CD4-positive, alpha-beta T cell treated with Interleukin-6 at 100 ng/mL for 8 hours (primary cell): ENCODE measurements around the gene APOC4.
A peak's percentile ranks its signal among the peaks of the same experiment; 100 is the strongest.
"Not testable (repeated sequence)": the region's sequence is repeated elsewhere in the genome, so short reads cannot be mapped to it uniquely, and the experiment has no call there.

Experiments used
- DNase-seq: peaks from one replicate; pipeline ENCODE4 v3.0.0-alpha.2; 2020; ENCODE audit warnings: mixed read lengths, low spot score

APOC4 gene

GRCh38 chr19:44914433-44915206 lies 27.4 kb upstream of the APOC4 start, which contains the start of gene APOC1:
TSS of gene APOC1 (plus strand) at chr19:44914608. CDS start at chr19:44914892, 284 bp downstream.
- peak; percentile 74 for DNase-seq

DNA sequence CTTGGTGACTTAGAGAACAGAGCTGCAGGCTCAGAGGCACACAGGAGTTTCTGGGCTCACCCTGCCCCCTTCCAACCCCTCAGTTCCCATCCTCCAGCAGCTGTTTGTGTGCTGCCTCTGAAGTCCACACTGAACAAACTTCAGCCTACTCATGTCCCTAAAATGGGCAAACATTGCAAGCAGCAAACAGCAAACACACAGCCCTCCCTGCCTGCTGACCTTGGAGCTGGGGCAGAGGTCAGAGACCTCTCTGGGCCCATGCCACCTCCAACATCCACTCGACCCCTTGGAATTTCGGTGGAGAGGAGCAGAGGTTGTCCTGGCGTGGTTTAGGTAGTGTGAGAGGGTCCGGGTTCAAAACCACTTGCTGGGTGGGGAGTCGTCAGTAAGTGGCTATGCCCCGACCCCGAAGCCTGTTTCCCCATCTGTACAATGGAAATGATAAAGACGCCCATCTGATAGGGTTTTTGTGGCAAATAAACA lies 17.8 kb upstream of the APOC4 start:
- DNase-seq, result no peak

DNA sequence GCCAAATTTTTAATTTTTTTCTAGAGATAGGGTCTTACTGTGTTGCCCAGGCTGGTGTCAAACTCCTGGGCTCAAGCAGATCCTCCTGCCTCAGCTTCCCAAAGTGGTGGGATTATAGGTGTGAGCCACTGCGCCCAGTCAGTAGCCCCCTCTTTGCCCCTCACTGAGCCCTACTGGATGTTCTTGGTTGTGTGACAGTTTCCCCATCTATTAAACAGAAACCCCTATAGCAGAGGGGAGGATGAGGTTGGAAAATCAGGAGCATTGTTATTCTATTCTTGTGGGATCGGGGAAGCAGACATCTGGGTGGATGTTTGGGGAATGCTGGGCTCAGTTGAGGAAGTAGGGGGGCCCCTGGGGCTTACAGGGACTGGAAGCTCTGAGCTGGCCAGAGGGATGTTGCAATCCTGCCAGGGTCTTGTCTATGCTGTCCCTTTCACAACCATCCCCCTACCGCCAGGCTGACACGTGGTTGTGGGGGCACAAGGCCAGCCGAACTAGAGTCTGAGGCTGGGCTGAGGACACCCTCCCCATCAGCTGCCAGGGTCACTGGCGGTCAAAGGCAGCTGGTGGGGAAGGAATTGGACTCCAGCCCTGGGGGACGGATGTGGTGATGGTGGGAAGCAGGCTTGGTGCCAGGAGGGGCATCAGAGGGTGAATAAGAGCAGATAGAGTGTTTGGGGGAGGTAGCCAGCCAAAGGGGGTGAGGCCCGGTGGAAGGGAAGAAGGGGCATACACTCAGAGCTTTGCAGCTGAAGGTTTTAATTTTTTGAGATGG lies 16.7 kb upstream of the APOC4 start:
- DNase-seq, result no peak

GRCh38 chr19:44926245-44927077 lies 15.6 kb upstream of the APOC4 start:
- DNase-seq, result not testable (repeated sequence)

DNA sequence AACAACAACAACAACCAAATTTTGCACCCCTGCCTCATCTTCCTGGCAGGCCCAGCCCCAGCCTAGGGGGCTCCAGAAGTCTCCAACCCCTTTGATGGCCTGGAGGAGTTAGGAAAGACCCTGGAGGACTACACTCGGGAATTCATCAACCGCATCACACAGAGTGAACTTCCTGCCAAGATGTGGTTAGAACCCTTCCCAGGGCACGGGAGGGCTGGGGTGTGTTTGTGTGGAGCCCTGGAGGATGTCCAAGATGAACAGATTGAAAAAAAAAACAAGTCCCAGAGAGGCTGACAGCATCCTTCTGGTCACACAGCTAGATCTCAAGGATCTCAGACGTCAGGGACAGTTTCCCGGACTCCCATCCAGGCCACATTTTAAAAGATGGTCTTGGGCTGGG lies 14.3 kb upstream of the APOC4 start:
- no peak for DNase-seq

GRCh38 chr19:44930088-44930487 lies 11.9 kb upstream of the APOC4 start:
- DNase-seq, result no peak

DNA sequence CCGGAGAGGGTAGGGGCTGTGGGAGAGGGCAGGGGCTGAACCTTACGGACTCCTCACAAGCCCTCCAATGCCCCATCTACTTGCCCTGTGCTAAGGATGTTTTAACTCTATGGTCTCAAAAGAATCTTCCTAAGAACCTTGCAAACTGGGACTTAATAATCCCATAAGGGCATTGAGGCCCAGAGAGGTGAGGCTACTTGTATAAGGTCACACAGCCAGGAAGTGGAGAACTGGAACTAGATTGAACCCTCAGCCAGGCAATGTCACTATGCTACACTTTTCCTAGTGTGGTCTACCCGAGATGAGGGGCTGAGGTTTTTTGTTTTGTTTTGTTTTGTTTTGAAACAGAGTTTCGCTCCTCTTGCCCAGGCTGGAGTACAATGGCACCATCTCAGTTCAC lies 10.5 kb upstream of the APOC4 start:
- DNase-seq, result no peak

DNA sequence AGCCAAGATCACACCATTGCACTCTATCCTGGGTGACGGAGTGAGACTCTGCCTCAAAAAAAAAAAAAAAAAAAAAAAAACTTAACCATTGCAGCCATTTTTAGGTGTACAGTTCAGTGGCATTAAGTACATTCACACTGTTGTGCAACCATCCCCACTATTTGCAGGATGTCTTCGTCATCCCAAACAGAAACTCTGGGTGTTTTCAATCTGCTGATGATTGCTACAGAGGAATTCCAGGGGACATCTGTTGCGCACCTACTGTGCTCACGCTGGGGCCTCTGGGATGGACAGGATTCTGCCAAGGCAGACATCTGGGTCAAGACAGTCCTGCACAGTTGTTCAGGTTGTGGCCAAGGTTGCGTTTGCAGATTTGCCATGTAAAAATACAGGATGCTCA lies 2.4 kb upstream of the APOC4 start:
- no peak for DNase-seq

DNA sequence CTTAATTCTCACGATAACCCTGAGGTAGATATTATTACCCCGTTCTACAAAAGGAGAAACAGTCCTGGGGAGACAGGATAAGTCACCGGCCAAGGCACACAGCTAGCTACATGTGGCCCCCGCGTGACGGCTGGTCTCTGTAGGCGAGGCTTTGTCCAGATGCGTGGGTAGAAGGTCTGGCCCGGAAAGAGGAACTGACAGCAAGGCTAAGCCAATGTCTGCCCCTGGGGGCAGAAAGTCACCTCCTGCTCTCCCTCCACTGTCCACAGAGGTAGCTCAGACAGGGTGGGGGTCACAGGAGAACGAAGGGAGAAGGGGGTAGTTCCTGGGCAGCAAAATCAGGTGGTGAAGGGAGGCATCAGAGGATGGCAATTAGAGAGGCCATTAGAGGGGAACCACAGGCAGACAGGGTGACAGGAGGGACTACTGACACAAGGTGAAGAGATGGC lies 1.8 kb downstream of the APOC4 start:
- no peak for DNase-seq

DNA sequence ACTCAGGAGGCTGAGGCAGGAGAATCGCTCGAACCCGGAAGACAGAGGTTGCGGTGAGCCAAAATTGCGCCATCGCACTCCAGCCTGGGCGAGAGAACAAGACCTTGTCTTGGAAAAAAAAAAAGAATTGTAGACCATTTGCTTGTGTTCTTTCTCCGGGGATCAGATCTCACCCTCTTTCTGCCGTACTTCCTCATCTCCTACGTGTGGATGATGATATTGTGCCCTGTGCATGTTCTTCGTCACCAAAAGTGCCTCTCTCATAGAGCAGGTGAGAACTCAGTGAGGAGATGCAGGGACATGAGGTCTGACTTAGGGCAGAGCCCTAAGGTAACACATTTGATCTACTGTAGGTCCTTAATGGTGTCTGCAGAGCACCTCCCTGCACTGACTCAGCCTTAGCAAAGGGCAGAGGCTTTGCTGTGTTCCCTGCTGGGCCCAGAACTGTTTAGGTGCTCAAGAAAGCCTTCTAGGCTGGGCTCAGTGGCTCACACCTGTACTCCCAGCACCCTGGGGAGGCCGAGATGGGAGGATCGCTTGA lies 5.1 kb downstream of the APOC4 start:
- no peak for DNase-seq

- DNase-seq, result no peak
Measured at GRCh38 chr19:44948237-44948636, 6.2 kb downstream of the APOC4 start.

GRCh38 chr19:44948763-44949374 lies 6.8 kb downstream of the APOC4 start:
- DNase-seq, result no peak

DNA sequence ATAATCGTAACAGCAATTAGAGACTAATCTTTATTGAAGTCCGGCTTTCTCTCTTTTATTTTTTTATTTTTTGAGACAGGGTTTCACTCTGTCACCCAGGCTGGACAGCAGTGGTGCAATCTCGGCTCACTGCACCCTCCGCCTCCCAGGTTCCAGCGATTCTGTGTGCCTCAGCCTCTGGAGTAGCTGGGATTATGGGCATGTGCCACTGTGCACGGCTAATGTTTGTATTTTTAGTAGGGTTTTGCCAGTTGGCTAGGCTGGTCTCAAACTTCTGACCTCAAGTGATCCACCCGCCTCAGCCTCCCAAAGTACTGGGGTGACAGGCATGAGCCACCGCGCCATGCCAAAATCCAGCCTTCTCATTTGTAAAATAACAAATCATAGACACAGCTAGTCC lies 7.5 kb downstream of the APOC4 start:
- no peak for DNase-seq

GRCh38 chr19:44951179-44952159 lies 9.4 kb downstream of the APOC4 start:
- peak; percentile 76 for DNase-seq

- no peak for DNase-seq
Measured at GRCh38 chr19:44954278-44954648, 12.2 kb downstream of the APOC4 start.

DNA sequence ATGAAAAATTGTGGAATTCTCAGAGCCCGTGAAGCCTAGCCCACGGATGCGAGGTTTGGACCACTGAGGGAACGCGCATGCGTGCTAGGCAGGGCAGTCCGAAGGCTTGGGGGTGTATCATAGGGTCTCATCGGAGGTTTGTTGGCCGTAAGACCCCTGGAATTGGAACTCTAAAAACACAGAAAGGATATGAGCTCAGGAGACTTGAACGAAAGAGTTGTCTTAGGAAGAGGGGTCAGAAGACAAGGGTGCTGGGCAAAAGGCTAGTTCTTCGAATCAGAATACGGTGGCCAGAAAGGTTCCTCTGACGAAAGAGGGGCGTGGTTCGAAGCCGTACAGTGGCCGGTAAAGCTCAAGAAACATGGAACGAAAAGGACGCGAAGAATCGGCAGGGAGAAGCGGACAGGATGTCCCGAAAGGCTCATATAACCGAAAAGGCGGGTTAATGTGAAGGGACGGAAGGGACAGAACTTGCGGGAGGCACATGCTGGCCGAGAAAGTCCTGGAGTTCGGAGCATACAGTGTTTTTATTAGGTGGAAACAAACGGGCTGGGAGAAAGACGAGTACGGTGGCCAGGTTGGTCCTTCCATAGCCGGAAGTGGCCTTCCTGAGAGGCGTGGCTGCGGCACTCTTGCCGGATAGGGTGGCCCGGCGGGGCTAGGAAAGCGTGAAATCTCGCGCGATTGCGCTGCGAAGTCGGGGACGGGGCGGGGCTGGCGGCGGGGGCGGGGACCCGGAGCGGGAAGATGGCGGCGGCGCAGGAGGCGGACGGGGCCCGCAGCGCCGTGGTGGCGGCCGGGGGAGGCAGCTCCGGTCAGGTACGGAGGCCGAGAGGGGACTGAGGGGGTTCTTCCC lies 12.8 kb downstream of the APOC4 start, which contains the start of gene CLPTM1:
CLPTM1 (plus strand) TSS at position 732 of the 856 bp plus-strand sequence; CDS start at position 748, 16 bp downstream.
- DNase-seq, result peak; percentile 95

DNA sequence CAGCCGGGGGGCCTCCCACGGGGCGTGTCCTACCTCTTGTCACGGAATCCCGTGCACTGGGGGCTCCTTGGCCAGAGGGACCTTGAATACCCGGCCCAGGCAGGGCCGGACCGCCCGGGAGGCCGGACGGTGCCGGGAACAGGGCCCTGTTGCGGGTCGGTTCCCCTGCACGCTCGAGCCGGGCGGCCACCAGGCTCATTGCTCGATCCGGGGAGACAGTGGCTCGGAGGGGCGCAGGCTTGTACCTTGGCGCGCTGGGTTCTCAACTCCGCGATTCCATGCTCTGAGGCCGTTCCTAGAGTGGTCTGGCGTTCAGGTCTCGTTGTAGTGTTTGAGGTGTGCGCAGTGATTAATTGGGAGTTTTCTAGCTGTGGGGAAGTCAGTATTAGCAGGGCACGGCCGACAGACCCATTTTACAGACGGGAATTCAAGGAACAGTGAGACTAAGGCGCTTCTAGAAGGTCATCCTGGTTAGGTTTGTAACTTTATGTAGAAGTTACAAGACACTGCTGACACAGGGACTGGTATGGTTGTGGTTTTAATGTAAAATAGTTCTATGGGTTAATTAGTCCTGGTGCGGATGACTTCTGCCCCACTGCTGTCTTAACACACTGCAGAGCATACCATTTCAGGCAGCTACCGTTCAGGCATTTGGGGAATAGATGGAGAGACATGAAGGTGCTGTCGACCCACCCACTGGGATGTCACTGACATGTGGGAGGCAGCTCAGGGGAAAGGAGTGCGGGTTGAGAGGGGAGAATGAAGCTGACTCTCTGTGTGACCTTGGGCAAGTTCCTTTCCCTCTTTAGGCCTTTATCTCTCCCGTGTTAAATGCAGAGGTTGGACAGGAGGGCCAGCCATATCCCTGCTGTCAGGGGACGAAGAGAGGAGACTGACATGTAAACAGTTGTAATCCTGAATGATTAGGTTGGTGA lies 13.7 kb downstream of the APOC4 start:
- DNase-seq, result no peak

GRCh38 chr19:44957526-44957925 lies 15.5 kb downstream of the APOC4 start:
- DNase-seq, result no peak
